WERI-Rb-1 (cell line): Measurements from ENCODE around the gene SERPINH1.

Source experiments
- DNase-seq: peaks from one replicate; pipeline ENCODE4 v3.0.0-alpha.2; 2020
- H3K27ac ChIP-seq: fragments of 250-450 bp; sonication (Bioruptor Pico); 2 replicates; pipeline ENCODE4 v1.5.1; 2020; ENCODE audit warnings: mild to moderate bottlenecking, moderate library complexity
- H3K27me3 ChIP-seq: fragments of 250-450 bp; sonication (Bioruptor Pico); 2 replicates; pipeline ENCODE4 v1.5.1; 2021; ENCODE audit warnings: mild to moderate bottlenecking, low read depth, moderate library complexity; ENCODE audit not compliant: insufficient read depth, severe bottlenecking
- H3K36me3 ChIP-seq: fragments of 250-450 bp; sonication (Bioruptor Pico); 2 replicates; pipeline ENCODE4 v1.5.1; 2020; ENCODE audit warnings: mild to moderate bottlenecking, moderate library complexity
- H3K4me3 ChIP-seq: 2 replicates; pipeline ENCODE4 v1.5.1; 2011; ENCODE audit warnings: low read depth, mild to moderate bottlenecking, control low read depth, low read length
- H3K9me3 ChIP-seq: fragments of 250-450 bp; sonication (Bioruptor Pico); 2 replicates; pipeline ENCODE4 v1.5.1; 2021; ENCODE audit warnings: mild to moderate bottlenecking, moderate library complexity; ENCODE audit not compliant: severe bottlenecking
- CTCF ChIP-seq: IDR thresholded peaks from 2 replicates; pipeline ENCODE4 v1.5.1; 2011; ENCODE audit warnings: low read depth, mild to moderate bottlenecking, control low read depth, inconsistent platforms, low read length

SERPINH1 gene

GRCh38 chr11:75535071-75535470 lies 27.0 kb upstream of the SERPINH1 start:
- no peaks in the 10 kb centered on the region for H3K9me3 ChIP-seq
- H3K27ac ChIP-seq, result no peak overlapping the region
- no peak overlapping the region for H3K4me3 ChIP-seq
- DNase-seq, result no peak
- TF ChIP-seq CTCF, result no peak
- H3K36me3 ChIP-seq, result no peaks in the 10 kb centered on the region
- H3K27me3 ChIP-seq, result no peaks in the 10 kb centered on the region

- Histone ChIP-seq H3K27me3 (no peaks in the 10 kb centered on the region), H3K9me3 (no peaks in the 10 kb centered on the region), H3K4me3 (no peak overlapping the region), H3K27ac (no peak overlapping the region), H3K36me3 (no peaks in the 10 kb centered on the region)
- no peak for TF ChIP-seq CTCF
- DNase-seq, result no peak
Measured at GRCh38 chr11:75536786-75537641, 25.0 kb upstream of the SERPINH1 start.

DNA sequence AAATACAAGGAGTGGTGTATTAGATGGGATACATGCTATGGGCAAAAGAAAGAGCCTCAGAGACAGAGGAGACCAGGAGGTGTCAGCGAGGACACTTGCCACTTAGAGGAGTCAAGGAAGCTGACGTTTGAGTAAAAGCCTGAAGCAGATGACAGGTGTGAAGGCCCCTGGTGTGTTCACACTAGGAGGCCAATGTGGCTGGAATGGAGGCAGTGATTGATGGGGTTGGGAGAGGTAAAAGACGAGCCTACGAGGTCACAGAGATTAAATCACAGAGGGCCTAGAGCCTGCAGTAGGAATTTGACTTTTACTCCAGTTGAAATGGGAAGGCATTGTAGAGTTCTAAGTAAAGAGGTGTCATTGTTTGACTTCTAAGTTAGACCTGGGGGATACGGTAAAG lies 24.3 kb upstream of the SERPINH1 start:
- H3K27ac ChIP-seq, result no peak overlapping the region

DNA sequence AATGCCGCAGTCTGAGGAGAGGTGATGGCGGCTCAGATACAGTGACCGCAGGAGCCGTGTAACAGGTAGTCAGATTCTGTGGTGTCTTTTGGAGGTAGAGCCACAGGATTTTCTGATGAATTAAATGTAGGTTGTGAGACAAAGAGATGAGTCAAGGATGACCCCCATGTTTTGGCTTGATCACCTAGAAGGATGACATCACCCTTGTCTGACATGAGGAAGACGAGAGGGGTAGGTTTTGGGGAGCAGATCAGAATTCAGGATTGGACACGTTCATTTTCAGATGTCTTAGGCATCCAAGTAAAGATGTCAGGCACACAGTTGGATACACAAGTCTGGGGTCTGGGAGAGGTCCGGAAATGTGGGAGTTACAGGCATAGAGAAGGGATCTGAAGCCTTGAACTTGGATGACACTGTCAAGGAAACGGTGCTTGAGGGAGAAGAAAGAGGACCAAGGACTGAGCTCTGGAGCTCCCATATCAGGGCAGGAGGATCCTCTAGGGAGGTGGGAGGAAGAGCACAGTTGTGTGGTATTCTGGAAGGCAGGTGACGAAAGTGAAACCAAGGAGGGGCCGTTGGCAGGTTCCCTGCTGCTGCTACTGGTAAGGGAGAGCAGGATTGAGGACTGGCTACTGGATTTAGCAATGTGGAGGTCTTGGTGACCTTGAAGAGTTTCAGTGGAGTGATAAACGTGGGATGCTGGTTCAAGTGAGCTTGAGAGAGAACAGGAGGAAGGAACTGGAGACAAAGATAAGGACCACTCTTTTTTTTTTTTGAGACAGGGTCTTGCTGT lies 23.7 kb upstream of the SERPINH1 start:
- DNase-seq, result no peak
- no peaks in the 10 kb centered on the region for H3K27me3 ChIP-seq
- no peaks in the 10 kb centered on the region for H3K9me3 ChIP-seq
- no peak overlapping the region for H3K27ac ChIP-seq
- H3K36me3 ChIP-seq, result no peaks in the 10 kb centered on the region
- no peak overlapping the region for H3K4me3 ChIP-seq
- TF ChIP-seq CTCF, result no peak

More for the DNA sequence above, 24.3 kb upstream of the SERPINH1 start:
- Histone ChIP-seq H3K4me3 (no peak overlapping the region), H3K9me3 (no peaks in the 10 kb centered on the region), H3K27me3 (no peaks in the 10 kb centered on the region), H3K36me3 (no peaks in the 10 kb centered on the region)
- peak; percentile 29 for DNase-seq
- no peak for TF ChIP-seq CTCF

DNA sequence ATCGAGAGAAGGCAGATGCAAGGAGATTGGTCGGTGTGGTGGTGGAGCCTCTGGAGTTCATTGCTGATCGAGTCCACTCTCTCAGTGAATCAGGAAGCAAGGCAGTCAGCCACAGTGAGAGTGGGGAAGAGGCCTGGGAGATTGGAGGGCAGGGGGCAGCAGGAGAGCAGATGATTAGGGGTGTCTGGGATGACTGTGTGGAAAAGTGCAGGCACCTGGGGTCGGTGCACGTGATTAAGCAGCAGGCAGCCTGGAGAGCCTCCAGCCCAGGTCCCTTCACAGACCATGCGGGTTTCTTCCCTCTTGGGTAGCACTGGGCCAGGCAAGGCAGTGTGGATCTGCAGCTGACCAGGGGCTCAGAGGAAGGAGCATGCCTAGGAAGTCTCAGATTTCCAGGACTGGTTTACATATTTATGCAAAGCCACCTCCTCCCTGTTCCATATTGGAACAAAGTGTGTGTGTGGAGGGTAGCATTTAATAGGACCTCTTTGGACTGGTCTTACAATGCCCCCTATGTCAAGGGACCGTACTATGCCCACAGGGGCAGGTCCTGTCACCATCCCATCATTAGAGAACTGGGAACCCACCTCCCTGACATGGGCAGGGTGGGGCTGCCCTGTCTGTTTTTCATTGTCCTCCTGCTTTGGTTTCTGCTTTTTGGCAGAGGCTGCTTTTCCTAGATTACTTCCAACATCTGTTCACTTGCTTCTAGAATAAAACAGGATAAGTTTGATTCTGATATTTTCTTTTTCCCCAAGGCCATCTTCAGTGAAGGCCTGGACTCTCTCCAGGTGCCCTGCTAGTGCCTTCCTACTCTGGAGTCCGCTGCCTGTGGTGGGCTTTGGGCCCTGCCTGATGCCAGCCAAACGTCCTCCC lies 22.4 kb upstream of the SERPINH1 start:
- Histone ChIP-seq H3K9me3 (no peaks in the 10 kb centered on the region), H3K36me3 (no peaks in the 10 kb centered on the region), H3K4me3 (no peak overlapping the region), H3K27ac (no peak overlapping the region; the same call in 1 of the 2 replicates), H3K27me3 (no peaks in the 10 kb centered on the region)
- TF ChIP-seq CTCF, result no peak
- no peak for DNase-seq
